ENCODE data around the gene REG3A.

The REG3A gene

DNA sequence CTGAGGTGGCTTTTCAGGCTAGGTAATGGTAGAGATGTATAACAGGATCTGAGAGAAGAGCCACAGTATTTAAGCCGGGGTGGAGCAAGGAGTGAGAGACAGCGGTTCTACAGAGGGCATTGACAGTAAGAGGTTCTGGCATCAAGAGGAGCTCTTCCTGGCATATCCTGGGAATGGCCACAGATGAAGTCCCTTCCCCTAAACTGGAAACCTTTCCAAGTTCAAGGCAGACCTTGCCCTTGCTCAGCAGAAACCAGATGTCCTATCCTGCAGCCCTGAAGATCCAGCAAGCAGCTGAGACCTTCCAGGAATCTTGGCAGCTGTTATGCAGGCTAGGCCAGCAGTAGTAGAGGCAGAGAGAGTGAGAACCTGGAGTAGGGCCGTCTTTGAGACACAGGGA is 21.2 kb downstream of the REG3A start:
- TF ChIP-seq POLR2AphosphoS5 (IDR thresholded peaks at IDR 0.05; ENCODE audit: low read depth, low read length) (no peak), SIN3A (IDR thresholded peaks at IDR 0.05; ENCODE audit: borderline replicate concordance, insufficient read depth, low read length) (no peak), TAF1 (IDR thresholded peaks at IDR 0.05; ENCODE audit: borderline replicate concordance, insufficient read depth, low read length) (no peak), FOXP2 (optimal IDR thresholded peaks at IDR 0.05; ENCODE audit: borderline replicate concordance, extremely low read depth, extremely low read length, insufficient read depth) (no peak)
- TF ChIP-seq, protein P1, sequence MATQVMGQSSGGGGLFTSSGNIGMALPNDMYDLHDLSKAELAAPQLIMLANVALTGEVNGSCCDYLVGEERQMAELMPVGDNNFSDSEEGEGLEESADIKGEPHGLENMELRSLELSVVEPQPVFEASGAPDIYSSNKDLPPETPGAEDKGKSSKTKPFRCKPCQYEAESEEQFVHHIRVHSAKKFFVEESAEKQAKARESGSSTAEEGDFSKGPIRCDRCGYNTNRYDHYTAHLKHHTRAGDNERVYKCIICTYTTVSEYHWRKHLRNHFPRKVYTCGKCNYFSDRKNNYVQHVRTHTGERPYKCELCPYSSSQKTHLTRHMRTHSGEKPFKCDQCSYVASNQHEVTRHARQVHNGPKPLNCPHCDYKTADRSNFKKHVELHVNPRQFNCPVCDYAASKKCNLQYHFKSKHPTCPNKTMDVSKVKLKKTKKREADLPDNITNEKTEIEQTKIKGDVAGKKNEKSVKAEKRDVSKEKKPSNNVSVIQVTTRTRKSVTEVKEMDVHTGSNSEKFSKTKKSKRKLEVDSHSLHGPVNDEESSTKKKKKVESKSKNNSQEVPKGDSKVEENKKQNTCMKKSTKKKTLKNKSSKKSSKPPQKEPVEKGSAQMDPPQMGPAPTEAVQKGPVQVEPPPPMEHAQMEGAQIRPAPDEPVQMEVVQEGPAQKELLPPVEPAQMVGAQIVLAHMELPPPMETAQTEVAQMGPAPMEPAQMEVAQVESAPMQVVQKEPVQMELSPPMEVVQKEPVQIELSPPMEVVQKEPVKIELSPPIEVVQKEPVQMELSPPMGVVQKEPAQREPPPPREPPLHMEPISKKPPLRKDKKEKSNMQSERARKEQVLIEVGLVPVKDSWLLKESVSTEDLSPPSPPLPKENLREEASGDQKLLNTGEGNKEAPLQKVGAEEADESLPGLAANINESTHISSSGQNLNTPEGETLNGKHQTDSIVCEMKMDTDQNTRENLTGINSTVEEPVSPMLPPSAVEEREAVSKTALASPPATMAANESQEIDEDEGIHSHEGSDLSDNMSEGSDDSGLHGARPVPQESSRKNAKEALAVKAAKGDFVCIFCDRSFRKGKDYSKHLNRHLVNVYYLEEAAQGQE (IDR thresholded peaks at IDR 0.05; ENCODE audit: insufficient read depth in 1 of 2, low read depth in 2 of 2, low read length in 2 of 2): no peak

DNA sequence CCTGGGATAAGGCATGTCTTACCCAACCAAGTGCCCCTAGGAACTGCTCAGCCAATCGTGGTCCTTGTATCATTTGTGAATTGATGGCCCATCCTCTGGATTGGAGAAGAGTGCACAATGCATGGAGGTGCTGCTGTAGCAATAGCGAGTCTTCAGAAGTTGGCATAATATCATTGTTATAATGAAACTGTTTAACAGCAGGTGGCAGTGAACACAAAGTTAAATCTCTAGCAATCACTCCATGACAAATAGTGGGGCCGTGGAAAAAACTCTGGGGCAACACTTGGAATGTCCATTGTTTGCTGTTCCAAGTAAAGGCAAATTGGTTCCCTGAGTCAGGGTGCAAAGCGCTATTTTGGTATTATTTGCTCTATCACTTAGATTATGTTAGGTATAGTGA is 27.9 kb downstream of the REG3A start:
- TF ChIP-seq POLR2AphosphoS5 (IDR thresholded peaks at IDR 0.05; ENCODE audit: low read depth, low read length) (no peak), TAF1 (IDR thresholded peaks at IDR 0.05; ENCODE audit: borderline replicate concordance, insufficient read depth, low read length) (no peak), FOXP2 (optimal IDR thresholded peaks at IDR 0.05; ENCODE audit: borderline replicate concordance, extremely low read depth, extremely low read length, insufficient read depth) (no peak), SIN3A (IDR thresholded peaks at IDR 0.05; ENCODE audit: borderline replicate concordance, insufficient read depth, low read length) (no peak)
- TF ChIP-seq, protein P1 (IDR thresholded peaks at IDR 0.05; ENCODE audit: insufficient read depth in 1 of 2, low read depth in 2 of 2, low read length in 2 of 2): no peak

DNA sequence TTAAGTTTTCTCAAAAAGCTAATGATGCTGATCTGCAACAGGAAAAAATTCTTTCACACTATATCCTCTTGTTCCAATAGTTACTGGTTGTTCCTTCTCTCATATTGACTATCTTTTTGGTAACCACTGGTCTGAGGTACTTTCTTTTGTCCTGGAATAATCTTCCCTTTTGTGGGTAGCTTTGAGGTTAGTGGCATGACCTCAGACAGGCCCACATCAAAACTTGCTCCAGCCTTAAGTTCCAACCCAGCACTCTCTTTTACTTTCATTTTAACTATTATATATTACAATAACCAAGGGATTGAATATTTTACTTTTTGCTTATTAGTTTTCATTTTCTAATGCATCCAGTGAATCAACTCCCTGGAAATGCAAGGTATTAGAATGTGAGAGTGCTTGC is 29.7 kb downstream of the REG3A start:
- TF ChIP-seq POLR2AphosphoS5 (IDR thresholded peaks at IDR 0.05; ENCODE audit: low read depth, low read length): no peak
- TF ChIP-seq TAF1 (IDR thresholded peaks at IDR 0.05; ENCODE audit: borderline replicate concordance, insufficient read depth, low read length): no peak
- no peak for TF ChIP-seq FOXP2 (optimal IDR thresholded peaks at IDR 0.05; ENCODE audit: borderline replicate concordance, extremely low read depth, extremely low read length, insufficient read depth)
- TF ChIP-seq SIN3A (IDR thresholded peaks at IDR 0.05; ENCODE audit: borderline replicate concordance, insufficient read depth, low read length): no peak
- TF ChIP-seq, protein P1 (IDR thresholded peaks at IDR 0.05; ENCODE audit: insufficient read depth in 1 of 2, low read depth in 2 of 2, low read length in 2 of 2): no peak

DNA sequence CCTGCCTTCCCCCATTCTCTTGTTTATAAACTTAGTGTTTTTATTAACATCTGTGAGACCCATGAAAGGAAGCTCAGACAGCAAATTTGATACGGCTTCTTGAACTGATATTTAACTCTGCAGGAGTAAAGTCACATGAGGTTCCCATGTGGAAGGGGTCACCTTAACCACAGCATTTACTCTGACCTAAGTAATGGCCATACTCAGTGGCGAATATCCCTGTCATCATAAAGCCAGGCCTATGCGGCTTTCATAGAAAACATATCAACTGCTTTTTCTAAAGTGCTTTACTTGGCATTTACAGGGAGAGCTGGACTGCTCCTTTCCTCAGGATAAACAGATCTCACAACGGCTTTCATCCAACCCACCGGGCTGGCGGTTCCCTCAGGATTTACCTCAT is 30.3 kb downstream of the REG3A start:
- TF ChIP-seq SIN3A (IDR thresholded peaks at IDR 0.05; ENCODE audit: borderline replicate concordance, insufficient read depth, low read length): no peak
- TF ChIP-seq, protein P1 (IDR thresholded peaks at IDR 0.05; ENCODE audit: insufficient read depth in 1 of 2, low read depth in 2 of 2, low read length in 2 of 2): no peak
- TF ChIP-seq FOXP2 (optimal IDR thresholded peaks at IDR 0.05; ENCODE audit: borderline replicate concordance, extremely low read depth, extremely low read length, insufficient read depth): no peak
- no peak for TF ChIP-seq POLR2AphosphoS5 (IDR thresholded peaks at IDR 0.05; ENCODE audit: low read depth, low read length)
- no peak for TF ChIP-seq TAF1 (IDR thresholded peaks at IDR 0.05; ENCODE audit: borderline replicate concordance, insufficient read depth, low read length)

DNA sequence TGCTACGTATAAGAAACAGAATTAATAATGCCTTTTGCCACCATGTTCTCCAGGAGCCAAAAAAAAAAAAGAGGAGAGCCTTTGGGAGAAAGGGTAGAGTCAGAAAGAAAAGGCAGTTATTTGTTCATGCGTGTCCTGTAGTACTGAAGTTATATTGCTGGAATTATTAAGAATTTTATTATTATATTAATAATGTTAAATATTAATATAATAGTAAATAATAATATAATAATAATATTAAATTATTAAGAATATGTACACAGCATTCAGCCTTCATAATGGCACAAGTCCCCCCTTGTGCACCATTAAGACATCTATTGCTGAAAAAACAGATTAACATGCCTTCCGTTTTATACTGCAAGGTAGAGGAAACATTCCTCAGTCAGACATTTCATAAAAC is 31.1 kb downstream of the REG3A start:
- TF ChIP-seq POLR2AphosphoS5 (IDR thresholded peaks at IDR 0.05; ENCODE audit: low read depth, low read length) (no peak), SIN3A (IDR thresholded peaks at IDR 0.05; ENCODE audit: borderline replicate concordance, insufficient read depth, low read length) (no peak), FOXP2 (optimal IDR thresholded peaks at IDR 0.05; ENCODE audit: borderline replicate concordance, extremely low read depth, extremely low read length, insufficient read depth) (no peak), TAF1 (IDR thresholded peaks at IDR 0.05; ENCODE audit: borderline replicate concordance, insufficient read depth, low read length) (no peak)
- TF ChIP-seq, protein P1 (IDR thresholded peaks at IDR 0.05; ENCODE audit: insufficient read depth in 1 of 2, low read depth in 2 of 2, low read length in 2 of 2): no peak
